Measurements from ENCODE around the gene ZNF587.
"Not testable (repeated sequence)": the region's sequence is repeated elsewhere in the genome, so short reads cannot be mapped to it uniquely, and the experiment has no call there.

Gene ZNF587

GRCh38 chr19:57849666-57850473 is at the start of gene ZNF587:
TSS of gene ZNF587 (plus strand) at chr19:57849859. CDS start at chr19:57850039, 180 bp downstream.
- DNase-seq: peak; percentile 89

- DNase-seq: no peak
Measured at GRCh38 chr19:57800696-57801095, 49.0 kb upstream of the ZNF587 start.

- no peak for DNase-seq
Measured at GRCh38 chr19:57802269-57802668, 47.4 kb upstream of the ZNF587 start.

GRCh38 chr19:57803265-57803593 is 46.4 kb upstream of the ZNF587 start:
- DNase-seq: no peak

GRCh38 chr19:57803594-57804325 is 45.9 kb upstream of the ZNF587 start:
- DNase-seq: peak; percentile 96

GRCh38 chr19:57807541-57807940 is 42.1 kb upstream of the ZNF587 start:
- peak; percentile 36 for DNase-seq

GRCh38 chr19:57810410-57811295 is 39.0 kb upstream of the ZNF587 start:
- DNase-seq: not testable (repeated sequence)

GRCh38 chr19:57812226-57812625 is 37.4 kb upstream of the ZNF587 start:
- no peak for DNase-seq

GRCh38 chr19:57812975-57813820 is 36.5 kb upstream of the ZNF587 start:
- not testable (repeated sequence) for DNase-seq

GRCh38 chr19:57813919-57814504 is 35.6 kb upstream of the ZNF587 start:
- DNase-seq: no peak

- DNase-seq: peak; percentile 96
Measured at GRCh38 chr19:57814505-57815246, 35.0 kb upstream of the ZNF587 start, which contains the start of gene ZNF552. TSS of gene ZNF552 (minus strand) at chr19:57814913. CDS start at chr19:57814743, 170 bp downstream.

GRCh38 chr19:57815247-57816075 is 34.2 kb upstream of the ZNF587 start:
- DNase-seq: no peak

- no peak for DNase-seq
Measured at GRCh38 chr19:57816652-57817051, 33.0 kb upstream of the ZNF587 start.

GRCh38 chr19:57817976-57818375 is 31.7 kb upstream of the ZNF587 start:
- DNase-seq: no peak

- no peak for DNase-seq
Measured at GRCh38 chr19:57818378-57818777, 31.3 kb upstream of the ZNF587 start.

- peak; percentile 98 for DNase-seq
Measured at GRCh38 chr19:57819475-57820148, 30.0 kb upstream of the ZNF587 start.

GRCh38 chr19:57820599-57820998 is 29.1 kb upstream of the ZNF587 start:
- no peak for DNase-seq

- not testable (repeated sequence) for DNase-seq
Measured at GRCh38 chr19:57821095-57821494, 28.6 kb upstream of the ZNF587 start.

- DNase-seq: not testable (repeated sequence)
Measured at GRCh38 chr19:57821501-57821900, 28.2 kb upstream of the ZNF587 start.

Data from NCI-H226 (cell line).